ENCODE results near the gene HAO1.

GRCh38 chr20:7883741-7884140 lies 56.5 kb downstream of the HAO1 start:
- TF ChIP-seq CTCF (IDR thresholded peaks at IDR 0.05) (no peak), POLR2AphosphoS5 (IDR thresholded peaks at IDR 0.05) (no peak)
